Measurements from ENCODE around the gene P3H2.

Gene P3H2

GRCh38 chr3:189936201-189936945 is 184.3 kb downstream of the P3H2 start:
- no peak for DNase-seq

GRCh38 chr3:189927975-189928895 is 192.5 kb downstream of the P3H2 start:
- peak; percentile 51 for DNase-seq

DNA sequence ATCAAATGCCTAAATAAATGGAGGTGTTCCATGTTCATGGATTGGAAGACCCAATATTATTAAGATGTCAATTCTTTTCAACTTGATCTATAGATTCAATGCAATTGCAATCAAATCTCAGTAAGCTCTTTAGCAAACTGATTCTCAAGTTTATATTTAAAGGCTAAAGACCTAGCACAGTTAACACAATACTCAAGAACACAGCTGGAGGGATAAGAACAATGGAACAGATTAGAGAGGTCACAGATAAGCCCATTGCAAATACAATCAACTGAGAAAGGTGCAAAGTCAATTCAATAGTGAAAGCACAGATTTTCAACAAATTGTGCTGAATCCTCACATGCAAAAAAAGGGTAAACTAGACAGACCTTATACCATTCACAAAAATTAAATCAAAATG is 198.9 kb downstream of the P3H2 start:
- no peak for DNase-seq

DNA sequence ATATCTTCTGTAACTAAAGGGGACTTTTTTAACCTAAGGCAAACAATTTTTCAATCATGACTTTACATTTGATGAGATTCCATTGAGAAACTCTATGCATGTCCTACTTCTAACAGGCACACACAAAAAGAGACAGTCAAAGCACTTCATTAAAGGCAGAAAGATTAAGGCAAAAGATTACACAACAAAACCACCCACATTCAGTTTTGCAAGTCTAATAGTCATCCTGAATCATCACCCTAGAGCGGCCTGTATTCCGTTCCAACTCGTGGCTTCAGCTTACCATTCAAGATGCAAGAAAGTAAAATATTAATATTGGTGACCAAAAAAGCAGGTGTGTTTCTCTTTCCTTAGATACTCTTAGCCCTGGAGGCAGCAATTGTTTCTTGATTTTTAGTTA is 205.9 kb downstream of the P3H2 start:
- DNase-seq, result peak; percentile 32

- DNase-seq, result no peak
Measured at GRCh38 chr3:189911001-189911400, 209.7 kb downstream of the P3H2 start.

DNA sequence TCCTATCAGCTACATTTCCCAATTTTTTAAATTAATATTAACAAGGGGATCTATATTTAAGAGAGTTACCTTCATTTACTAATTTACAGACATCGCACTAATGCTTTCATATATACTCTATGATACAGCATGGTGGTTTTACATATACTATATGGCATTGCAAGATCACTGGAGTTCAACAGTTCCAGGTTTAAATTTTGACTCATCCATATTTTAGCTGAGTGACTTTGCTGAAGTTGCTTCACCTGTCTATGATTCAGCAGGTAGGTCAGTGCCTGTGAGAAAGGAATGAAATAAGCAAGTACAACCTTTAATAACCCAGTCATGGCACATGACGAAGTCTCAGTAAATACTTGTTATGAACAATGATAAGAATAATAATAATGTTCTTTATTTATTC is 211.1 kb downstream of the P3H2 start:
- no peak for DNase-seq

GRCh38 chr3:189909139-189909538 is 211.6 kb downstream of the P3H2 start:
- DNase-seq, result no peak

- no peak for DNase-seq
Measured at GRCh38 chr3:189908646-189909045, 212.1 kb downstream of the P3H2 start.

DNA sequence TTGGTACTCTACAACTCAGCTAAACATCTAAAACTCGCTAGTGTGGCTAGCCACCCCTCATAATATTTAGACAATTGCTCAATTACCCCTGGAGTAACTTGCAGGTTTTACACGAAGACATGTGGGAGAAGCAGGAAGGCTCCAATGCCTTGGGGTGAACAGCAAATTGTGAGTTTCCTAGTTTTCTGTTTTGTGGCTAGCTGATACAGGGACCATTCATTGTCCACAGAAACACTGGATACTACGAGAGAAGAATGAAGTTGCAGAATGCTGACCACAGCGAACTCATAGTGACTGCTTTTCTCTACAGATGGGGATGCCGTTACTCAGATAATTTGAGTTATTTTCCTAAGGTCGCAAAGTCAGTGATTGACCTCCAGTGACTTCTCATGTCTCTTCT is 212.9 kb downstream of the P3H2 start:
- DNase-seq, result no peak
